Stimulated activated naive CD8-positive, alpha-beta T cell treated with anti-CD3 and anti-CD28 coated beads, Interleukin-15, amount 100 ng/mL, for 72 hours (primary cell): ENCODE results near the gene TTLL11.
A peak's percentile ranks its signal among the peaks of the same experiment; 100 is the strongest.
"Not testable (repeated sequence)": the region's sequence is repeated elsewhere in the genome, so short reads cannot be mapped to it uniquely, and the experiment has no call there.

Experiments used
- ATAC-seq: fragments of 150-1000 bp; cut with Tn5 transposase; 2 replicates; pipeline ENCODE4 v1.10.0; 2021; ENCODE audit warnings: mild to moderate bottlenecking, moderate library complexity
- DNase-seq, 2 donors: peaks; one replicate each; pipeline ENCODE4 v3.0.0; 2021 to 2022
- H3K27ac Mint-ChIP-seq, 2 donors: one replicate each; pipeline ENCODE4 v1.8.0; 2022; ENCODE audit warnings: mild to moderate bottlenecking in 2 of 2, mixed read lengths in 2 of 2, moderate library complexity in 2 of 2
- H3K27me3 Mint-ChIP-seq: one replicate; pipeline ENCODE4 v1.8.0; 2022; ENCODE audit warnings: mixed read lengths
- H3K4me1 Mint-ChIP-seq: one replicate; pipeline ENCODE4 v1.8.0; 2022; ENCODE audit warnings: mild to moderate bottlenecking, mixed read lengths
- H3K4me3 Mint-ChIP-seq, 2 donors: one replicate each; pipeline ENCODE4 v1.8.0; 2022; ENCODE audit warnings: mild to moderate bottlenecking in 2 of 2, mixed read lengths in 2 of 2, moderate library complexity in 1 of 2
- H3K9me3 Mint-ChIP-seq, 2 donors: one replicate each; pipeline ENCODE4 v1.8.0; 2022; ENCODE audit warnings: mixed read lengths in 2 of 2

TTLL11 gene

GRCh38 chr9:122030357-122030756 is 62.8 kb downstream of the TTLL11 start:
- no peaks in the 10 kb centered on the region for H3K4me1 Mint-ChIP-seq
- ATAC-seq = no peak

DNA sequence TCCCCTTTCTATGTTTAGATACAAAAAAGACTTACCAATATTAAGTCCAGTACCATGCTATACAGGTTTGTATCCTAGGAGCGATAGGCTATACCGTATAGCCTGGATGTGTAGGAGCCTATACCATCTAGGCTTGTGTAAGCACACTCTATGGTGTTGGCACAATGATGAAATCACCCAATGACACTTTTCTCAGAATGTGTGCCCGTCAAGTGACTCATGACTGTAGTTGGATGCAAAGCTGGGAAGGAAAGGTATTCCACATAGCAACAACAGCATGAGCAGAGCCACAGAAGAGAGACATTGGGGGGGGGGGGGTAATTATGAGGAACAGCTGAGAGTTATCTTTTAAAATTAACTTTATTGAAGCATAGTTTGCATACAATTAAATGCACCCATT is 63.2 kb downstream of the TTLL11 start:
- Mint-ChIP-seq H3K27me3 (no peaks in the 10 kb centered on the region), H3K4me1 (no peaks in the 10 kb centered on the region), H3K27ac (no peak overlapping the region), H3K4me3 (no peak overlapping the region), H3K9me3 (peaks cover 0 to 11% of the 10 kb centered on the region in 2 donors)
- ATAC-seq = no peak
- DNase-seq = no peak

More at GRCh38 chr9:122030357-122030756, 62.8 kb downstream of the TTLL11 start:
- no peak overlapping the region for H3K4me3 Mint-ChIP-seq
- DNase-seq = no peak
- no peak overlapping the region for H3K27ac Mint-ChIP-seq
- peaks cover 0 to 11% of the 10 kb centered on the region in 2 donors for H3K9me3 Mint-ChIP-seq
- no peaks in the 10 kb centered on the region for H3K27me3 Mint-ChIP-seq

- Mint-ChIP-seq H3K9me3 (peaks cover 0 to 19% of the 10 kb centered on the region in 2 donors), H3K4me1 (no peaks in the 10 kb centered on the region), H3K4me3 (no peak overlapping the region), H3K27me3 (no peaks in the 10 kb centered on the region), H3K27ac (peak overlapping the region in 1 of 2 donors; percentile 26)
- no peak for DNase-seq
- ATAC-seq = no peak
Measured at GRCh38 chr9:122028089-122028488, 65.0 kb downstream of the TTLL11 start.

DNA sequence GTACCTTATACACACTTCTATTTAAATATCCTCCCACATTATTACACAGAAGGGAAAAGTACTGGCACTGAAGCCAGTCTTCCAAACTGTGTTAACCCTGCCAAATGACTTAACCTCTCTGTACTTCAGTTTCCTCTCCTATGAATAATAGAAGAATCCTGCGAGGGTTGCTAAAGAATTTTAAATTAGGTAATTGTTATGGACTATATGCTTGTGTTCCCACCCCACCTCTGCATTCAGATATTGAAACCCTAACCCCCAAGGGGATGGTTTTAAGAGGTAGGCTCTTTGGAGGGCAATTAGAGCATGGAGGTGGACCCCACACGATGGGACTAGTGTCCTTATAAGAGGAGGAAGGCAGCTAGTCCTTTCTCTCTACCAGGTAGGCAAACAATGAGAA is 72.7 kb downstream of the TTLL11 start:
- H3K4me1 Mint-ChIP-seq = no peaks in the 10 kb centered on the region
- peaks cover 0 to 9% of the 10 kb centered on the region in 2 donors for H3K9me3 Mint-ChIP-seq
- no peak overlapping the region for H3K4me3 Mint-ChIP-seq
- ATAC-seq (no peak), DNase-seq (no peak)
- H3K27ac Mint-ChIP-seq = no peak overlapping the region
- no peaks in the 10 kb centered on the region for H3K27me3 Mint-ChIP-seq

DNA sequence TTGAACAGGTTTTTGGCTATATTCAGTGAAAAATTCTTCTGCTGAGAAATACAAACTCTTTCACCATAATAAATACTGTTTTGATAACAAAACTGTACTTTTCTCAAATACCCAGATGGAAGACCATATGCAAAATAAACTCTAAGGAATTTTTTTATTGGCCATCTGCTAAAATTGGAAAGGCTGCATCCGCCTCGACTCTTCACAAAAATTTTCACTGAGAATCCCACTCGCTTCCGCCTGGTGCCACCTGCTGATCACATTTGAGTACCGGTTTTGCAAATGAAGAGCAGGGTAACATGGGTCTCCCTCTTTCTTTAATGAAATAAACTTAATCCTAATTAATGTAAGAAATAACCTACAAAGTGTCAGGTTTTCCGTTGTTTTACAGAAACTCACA is 76.4 kb downstream of the TTLL11 start:
- H3K27ac Mint-ChIP-seq = no peak overlapping the region
- ATAC-seq (no peak), DNase-seq (no peak)
- no peaks in the 10 kb centered on the region for H3K9me3 Mint-ChIP-seq
- H3K27me3 Mint-ChIP-seq = no peaks in the 10 kb centered on the region
- peaks cover 8% of the 10 kb centered on the region for H3K4me1 Mint-ChIP-seq
- H3K4me3 Mint-ChIP-seq = no peak overlapping the region

DNA sequence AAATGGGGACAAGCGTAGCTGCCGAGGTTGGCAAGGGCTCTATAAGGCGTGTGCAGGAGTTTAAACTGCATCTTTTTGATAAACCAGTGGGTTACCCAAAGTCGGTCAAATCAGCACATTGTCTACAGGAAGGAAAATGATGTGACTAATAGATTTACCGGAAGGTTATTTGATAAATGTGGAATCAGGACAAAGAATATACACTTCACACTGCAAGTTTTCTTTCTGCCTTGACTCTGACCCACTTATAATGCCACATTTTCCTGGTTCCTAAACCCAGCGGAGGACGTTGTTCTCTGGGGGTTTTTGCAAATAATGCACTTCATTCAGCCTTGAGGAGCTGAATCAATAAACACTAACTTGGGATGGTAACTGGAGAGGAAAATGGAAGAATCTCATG is 76.8 kb downstream of the TTLL11 start:
- no peaks in the 10 kb centered on the region for H3K27me3 Mint-ChIP-seq
- ATAC-seq (no peak), DNase-seq (no peak)
- H3K4me3 Mint-ChIP-seq = no peak overlapping the region
- no peaks in the 10 kb centered on the region for H3K9me3 Mint-ChIP-seq
- peaks cover 10% of the 10 kb centered on the region for H3K4me1 Mint-ChIP-seq
- no peak overlapping the region for H3K27ac Mint-ChIP-seq

GRCh38 chr9:122015170-122015821 is 77.8 kb downstream of the TTLL11 start:
- H3K27ac Mint-ChIP-seq = no peak overlapping the region
- ATAC-seq (no peak), DNase-seq (no peak)
- H3K27me3 Mint-ChIP-seq = no peaks in the 10 kb centered on the region
- H3K9me3 Mint-ChIP-seq = no peaks in the 10 kb centered on the region
- no peak overlapping the region for H3K4me3 Mint-ChIP-seq
- peaks cover 10% of the 10 kb centered on the region for H3K4me1 Mint-ChIP-seq

DNA sequence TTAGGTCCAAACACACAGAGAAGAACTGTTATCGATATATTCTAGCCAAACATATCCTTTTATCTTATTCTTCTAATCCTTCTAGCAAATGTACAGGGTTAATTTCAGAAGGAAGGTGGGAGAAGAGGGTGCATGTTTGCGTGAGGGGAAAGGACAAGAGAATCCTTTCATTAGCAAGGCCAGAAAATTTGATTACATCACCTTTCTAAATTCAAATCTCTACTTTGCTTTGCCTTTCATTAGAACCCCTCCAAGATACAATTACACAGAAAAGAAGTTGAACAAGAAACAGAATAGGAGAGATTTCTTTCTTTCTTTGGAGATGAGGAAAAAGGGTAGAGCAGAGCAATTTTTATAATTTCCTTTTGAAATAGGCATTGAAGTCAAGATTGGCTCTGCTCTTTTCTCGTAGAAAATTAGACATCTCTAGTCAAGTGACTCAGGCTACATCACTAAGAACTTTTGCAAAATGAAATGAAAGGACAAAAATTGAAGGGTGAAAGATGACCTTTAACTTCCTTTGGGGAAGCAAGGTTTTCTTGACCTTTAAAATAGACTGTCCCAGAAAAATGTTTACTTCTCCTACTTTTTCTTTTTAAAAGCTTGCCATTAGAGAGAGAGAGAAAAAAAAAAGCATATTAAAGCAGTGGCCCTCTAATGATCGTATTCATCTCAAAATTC is 81.2 kb downstream of the TTLL11 start:
- DNase-seq (no peak), ATAC-seq (no peak)
- Mint-ChIP-seq H3K4me1 (peaks cover 10% of the 10 kb centered on the region), H3K4me3 (no peak overlapping the region), H3K27me3 (no peaks in the 10 kb centered on the region), H3K27ac (no peak overlapping the region), H3K9me3 (no peaks in the 10 kb centered on the region)

DNA sequence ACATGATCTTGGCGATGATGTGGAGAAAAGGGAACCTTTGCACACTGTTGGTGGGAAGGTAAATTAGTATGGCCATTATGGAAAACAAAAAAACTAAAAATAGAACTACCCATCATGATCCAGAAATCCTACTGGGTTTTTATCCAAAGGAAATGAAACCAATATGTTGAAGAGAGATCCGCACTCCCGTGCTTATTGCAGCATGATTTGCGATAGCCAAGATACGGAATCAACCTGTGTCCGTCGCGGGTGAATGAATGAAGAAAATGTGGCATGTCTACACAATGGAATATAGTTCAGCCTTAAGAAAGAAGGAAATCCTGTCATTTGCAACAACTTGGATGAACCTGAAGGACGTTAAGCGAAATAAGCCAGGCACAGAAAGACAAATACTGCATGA is 84.5 kb downstream of the TTLL11 start:
- Mint-ChIP-seq H3K27ac (no peak overlapping the region), H3K4me1 (peaks cover 10% of the 10 kb centered on the region), H3K9me3 (no peaks in the 10 kb centered on the region), H3K4me3 (no peak overlapping the region), H3K27me3 (no peaks in the 10 kb centered on the region)
- ATAC-seq (no peak), DNase-seq (no peak)

GRCh38 chr9:122007837-122008236 is 85.3 kb downstream of the TTLL11 start:
- ATAC-seq = no peak
- Mint-ChIP-seq H3K9me3 (no peaks in the 10 kb centered on the region), H3K27me3 (no peaks in the 10 kb centered on the region), H3K4me3 (no peak overlapping the region), H3K27ac (no peak overlapping the region), H3K4me1 (peaks cover 10% of the 10 kb centered on the region)
- no peak for DNase-seq

- Mint-ChIP-seq H3K4me3 (no peak overlapping the region), H3K27ac (peak overlapping the region in 1 of 2 donors; percentile 82), H3K4me1 (no peaks in the 10 kb centered on the region), H3K27me3 (no peaks in the 10 kb centered on the region), H3K9me3 (no peaks in the 10 kb centered on the region)
- ATAC-seq = no peak
- no peak for DNase-seq
Measured at GRCh38 chr9:122005597-122005996, 87.5 kb downstream of the TTLL11 start.

- no peaks in the 10 kb centered on the region for H3K27me3 Mint-ChIP-seq
- H3K9me3 Mint-ChIP-seq = no peaks in the 10 kb centered on the region
- H3K27ac Mint-ChIP-seq = no peak overlapping the region
- H3K4me1 Mint-ChIP-seq = no peaks in the 10 kb centered on the region
- no peak overlapping the region for H3K4me3 Mint-ChIP-seq
- DNase-seq (no peak), ATAC-seq (no peak)
Measured at GRCh38 chr9:122004589-122004988, 88.5 kb downstream of the TTLL11 start.

GRCh38 chr9:122001491-122002201 is 91.5 kb downstream of the TTLL11 start:
- peak overlapping the region in 1 of 2 donors; percentile 12 for H3K27ac Mint-ChIP-seq
- H3K27me3 Mint-ChIP-seq = no peaks in the 10 kb centered on the region
- no peak for ATAC-seq

GRCh38 chr9:122000526-122000925 is 92.6 kb downstream of the TTLL11 start:
- H3K27me3 Mint-ChIP-seq, DNase-seq, ATAC-seq, H3K27ac Mint-ChIP-seq, H3K4me3 Mint-ChIP-seq, H3K9me3 Mint-ChIP-seq, H3K4me1 Mint-ChIP-seq: not testable (repeated sequence)

More at GRCh38 chr9:122001491-122002201, 91.5 kb downstream of the TTLL11 start:
- no peaks in the 10 kb centered on the region for H3K9me3 Mint-ChIP-seq
- DNase-seq = no peak
- no peak overlapping the region for H3K4me3 Mint-ChIP-seq
- peaks cover 7% of the 10 kb centered on the region for H3K4me1 Mint-ChIP-seq

DNA sequence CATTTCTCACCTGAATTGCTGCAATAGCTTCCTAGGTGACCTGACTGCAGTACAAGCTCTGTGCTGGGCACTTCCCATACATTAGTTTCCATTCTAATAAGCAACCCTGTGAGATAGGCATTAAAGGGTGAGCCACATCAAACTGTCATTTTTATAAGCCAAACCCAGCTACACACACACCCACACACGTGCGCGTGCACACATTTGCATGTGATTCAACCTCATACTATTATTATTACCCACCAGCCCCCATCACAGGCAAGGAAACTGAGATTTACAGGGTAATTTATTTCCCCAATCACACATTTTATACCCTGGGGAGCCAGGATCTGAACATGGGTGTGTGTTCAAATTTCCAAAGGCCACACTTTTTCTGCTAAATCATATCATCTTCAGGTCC is 93.6 kb downstream of the TTLL11 start:
- Mint-ChIP-seq H3K27ac (no peak overlapping the region), H3K9me3 (no peaks in the 10 kb centered on the region), H3K4me3 (no peak overlapping the region), H3K4me1 (peaks cover 7% of the 10 kb centered on the region), H3K27me3 (no peaks in the 10 kb centered on the region)
- ATAC-seq (peak; percentile 26), DNase-seq (no peak)

DNA sequence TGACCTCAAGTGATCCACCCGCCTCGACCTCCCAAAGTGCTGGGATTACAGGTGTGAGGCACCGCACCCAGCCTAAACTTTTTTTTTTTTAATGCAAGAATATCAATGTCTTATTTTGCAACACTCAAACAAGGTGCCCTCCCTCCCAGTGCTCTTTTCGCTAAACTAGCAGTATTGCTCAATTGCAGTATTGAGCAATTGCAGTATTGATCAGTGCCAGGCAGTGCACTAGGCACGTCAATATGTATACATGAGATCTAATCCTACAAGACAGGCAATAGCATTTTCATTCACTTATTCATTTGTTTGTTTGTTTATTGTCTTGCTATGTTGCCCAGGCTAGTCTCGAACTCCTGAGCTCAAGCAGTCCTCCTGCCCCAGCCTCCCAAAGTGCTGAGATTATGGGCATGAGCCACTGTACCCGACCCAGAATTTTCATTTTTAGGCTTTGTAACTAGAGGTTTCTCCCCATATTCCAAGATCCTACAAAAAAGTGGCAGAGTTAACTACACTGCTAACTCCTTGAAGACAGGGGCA is 94.5 kb downstream of the TTLL11 start:
- ATAC-seq = no peak
- H3K4me1 Mint-ChIP-seq = peaks cover 7% of the 10 kb centered on the region

More for the DNA sequence above, 94.5 kb downstream of the TTLL11 start:
- H3K27ac Mint-ChIP-seq = no peak overlapping the region
- H3K27me3 Mint-ChIP-seq = no peaks in the 10 kb centered on the region
- DNase-seq = no peak
- no peaks in the 10 kb centered on the region for H3K9me3 Mint-ChIP-seq
- H3K4me3 Mint-ChIP-seq = no peak overlapping the region
